AG09319 (cell line): Measurements from ENCODE around the gene MATR3.
"Not testable (repeated sequence)": the region's sequence is repeated elsewhere in the genome, so short reads cannot be mapped to it uniquely, and the experiment has no call there.

Source experiments
- DNase-seq: peaks from one replicate; pipeline ENCODE4 v3.0.0-alpha.2; 2010; ENCODE audit warnings: low read depth; ENCODE audit errors: extremely low read depth
- CTCF ChIP-seq: IDR thresholded peaks from 2 replicates; pipeline ENCODE4 v1.5.1; 2011; ENCODE audit warnings: low read depth, mild to moderate bottlenecking, inconsistent platforms, low read length, moderate library complexity

The MATR3 gene

DNA sequence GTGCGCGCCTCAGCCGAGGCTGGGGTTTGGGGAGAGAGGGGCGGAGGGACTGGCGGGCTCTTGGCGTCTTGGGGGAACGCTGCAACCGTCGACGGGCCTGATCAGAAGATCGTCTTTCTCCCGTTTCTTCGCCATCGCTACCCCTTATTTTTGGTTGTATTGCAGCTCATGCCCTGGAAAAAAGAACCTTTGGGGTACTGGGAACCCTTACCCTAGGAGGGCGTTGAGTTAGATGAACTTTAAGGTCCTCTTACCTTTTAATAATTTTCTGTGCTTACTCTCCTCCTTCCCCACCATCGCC, 48.8 kb downstream of the MATR3 start:
- DNase-seq = no peak
- TF ChIP-seq CTCF = no peak

GRCh38 chr5:139343476-139343875, 49.9 kb downstream of the MATR3 start:
- no peak for DNase-seq
- no peak for TF ChIP-seq CTCF

- no peak for TF ChIP-seq CTCF
- DNase-seq = no peak
Observed at GRCh38 chr5:139344177-139344576, 50.6 kb downstream of the MATR3 start.

DNA sequence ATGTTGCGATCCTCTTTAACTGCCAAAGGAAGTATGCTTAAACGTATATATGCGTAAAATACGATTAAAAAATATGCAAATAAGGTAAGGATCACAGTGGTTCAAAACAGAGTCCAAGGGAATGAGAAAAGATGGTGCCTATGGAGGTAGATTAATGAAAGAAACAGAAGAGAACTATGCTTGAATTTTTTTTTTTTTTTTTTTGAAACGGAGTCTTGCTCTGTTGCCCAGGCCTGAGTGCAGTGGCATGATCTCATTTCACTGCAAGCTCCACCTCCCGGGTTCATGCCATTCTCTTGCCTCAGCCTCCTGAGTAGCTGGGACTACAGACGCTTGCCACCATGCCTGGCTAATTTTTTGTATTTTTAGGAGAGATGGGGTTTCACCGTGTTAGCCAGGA, 51.9 kb downstream of the MATR3 start:
- not testable (repeated sequence) for DNase-seq

GRCh38 chr5:139347863-139348262, 54.3 kb downstream of the MATR3 start:
- not testable (repeated sequence) for DNase-seq

GRCh38 chr5:139354186-139354585, 60.6 kb downstream of the MATR3 start:
- DNase-seq = no peak
- no peak for TF ChIP-seq CTCF

DNA sequence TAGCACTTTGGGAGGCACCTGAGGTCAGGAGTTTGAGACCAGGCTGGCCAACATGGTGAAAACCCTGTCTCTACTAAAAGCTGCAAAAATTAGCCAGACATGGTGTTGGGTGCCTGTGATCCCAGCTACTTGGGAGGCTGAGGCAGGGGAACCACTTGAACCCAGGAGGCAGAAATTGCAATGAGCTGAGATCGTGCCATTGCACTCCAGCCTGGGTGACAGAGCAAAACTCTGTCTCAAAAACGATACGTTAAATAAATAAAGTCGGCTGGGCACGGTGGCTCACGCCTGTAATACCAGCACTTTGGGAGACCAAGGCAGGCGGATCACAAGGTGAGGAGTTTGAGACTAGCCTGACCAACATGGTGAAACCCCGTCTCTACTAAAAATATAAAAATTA, 62.4 kb downstream of the MATR3 start:
- DNase-seq = not testable (repeated sequence)

DNA sequence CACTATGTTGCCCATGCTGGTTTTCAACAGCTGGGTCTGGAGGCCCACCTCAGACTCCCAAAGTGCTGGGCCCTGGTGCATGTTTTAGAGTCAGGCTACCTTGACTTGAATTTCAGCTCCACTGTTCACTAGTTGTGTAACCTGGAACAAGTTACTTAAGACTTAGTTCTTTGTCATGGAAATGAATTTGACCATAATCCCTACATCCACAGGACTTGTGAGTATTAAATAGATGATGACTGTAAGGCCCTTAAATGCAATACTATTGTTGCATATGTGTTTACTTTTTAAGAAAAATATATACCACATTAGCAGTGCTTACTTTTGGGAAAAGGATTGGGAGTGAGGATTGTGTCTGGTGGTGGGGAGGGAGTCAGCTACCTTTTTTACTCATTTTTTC, 64.5 kb downstream of the MATR3 start:
- DNase-seq = no peak

GRCh38 chr5:139360384-139360783, 66.8 kb downstream of the MATR3 start:
- no peak for DNase-seq
- no peak for TF ChIP-seq CTCF

More for the DNA sequence above, 64.5 kb downstream of the MATR3 start:
- no peak for TF ChIP-seq CTCF
